IMR-90 (cell line): Measurements from ENCODE around the gene WDR70. TPM values are rescaled to one million over a fixed set of nuclear protein-coding genes. Genes with fewer than 3 reads are reported as not detected.

Source experiments
- ATAC-seq: fragments of 200-7000 bp; cut with Tn5 transposase; 2 replicates; pipeline ENCODE4 v1.9.1; 2020; ENCODE audit warnings: low read depth, mild to moderate bottlenecking, moderate library complexity
- BruUV-seq: library from RNA; stranded (reverse); fragments of 400-500 nt; replicated peaks from 2 replicates; lab custom pipeline; 2021; lab: Mats Ljungman, UMichigan
- CTCF ChIA-PET: fragments of 300-600 bp; formaldehyde crosslinking; extraction: SDS; loops from one replicate; lab custom pipeline; 2021; ENCODE audit warnings: antibody characterized with exemption; lab: Yijun Ruan, JAX
- POLR2A ChIA-PET: fragments of 300-600 bp; sonication (Branson Sonifier 250); formaldehyde crosslinking; loops from one replicate; lab custom pipeline; 2022; ENCODE audit warnings: antibody characterized with exemption; ENCODE audit not compliant: unreplicated experiment; lab: Charles Lee
- DNase-seq: peaks from one replicate; pipeline ENCODE4 v3.0.0; 2013
- H2AFZ ChIP-seq: replicated peaks from 2 replicates; pipeline ENCODE3; 2013; ENCODE audit warnings: low read length, mild to moderate bottlenecking; ENCODE audit not compliant: poor library complexity
- H2AK5ac ChIP-seq: 2 replicates; pipeline ENCODE4 v1.6.1; 2013; ENCODE audit warnings: low read depth, low read length, inconsistent platforms
- H2AK9ac ChIP-seq: replicated peaks from 2 replicates; pipeline ENCODE3; 2013; ENCODE audit warnings: mild to moderate bottlenecking, low read depth, low read length, moderate library complexity; ENCODE audit not compliant: poor library complexity
- H2BK120ac ChIP-seq: 2 replicates; pipeline ENCODE4 v1.6.1; 2013; ENCODE audit warnings: low read depth, low read length, inconsistent platforms
- H2BK15ac ChIP-seq: 3 replicates; pipeline ENCODE4 v1.6.1; 2013; ENCODE audit warnings: low read depth, low read length, inconsistent platforms
- H2BK20ac ChIP-seq: 2 replicates; pipeline ENCODE4 v1.6.1; 2013; ENCODE audit warnings: low read depth, mild to moderate bottlenecking, inconsistent platforms, low read length, moderate library complexity
- H2BK5ac ChIP-seq: 2 replicates; pipeline ENCODE4 v1.6.1; 2013; ENCODE audit warnings: mild to moderate bottlenecking, low read depth, low read length, inconsistent platforms; ENCODE audit not compliant: poor library complexity, severe bottlenecking
- H3K14ac ChIP-seq: replicated peaks from 2 replicates; pipeline ENCODE4 v1.6.1; 2013; ENCODE audit warnings: low read depth, low read length, inconsistent platforms
- H3K18ac ChIP-seq: 2 replicates; pipeline ENCODE4 v1.6.1; 2013; ENCODE audit warnings: low read depth, low read length, control low read depth
- H3K23ac ChIP-seq: 2 replicates; pipeline ENCODE4 v1.6.1; 2013; ENCODE audit warnings: low read depth, low read length, inconsistent platforms
- H3K27ac ChIP-seq: 2 replicates; pipeline ENCODE4 v1.5.1; 2013; ENCODE audit warnings: mild to moderate bottlenecking, control low read depth, low read length; ENCODE audit not compliant: insufficient read depth
- H3K27me3 ChIP-seq: 2 replicates; pipeline ENCODE4 v1.6.1; 2013; ENCODE audit warnings: low read length; ENCODE audit not compliant: control insufficient read depth, insufficient read depth
- H3K36me3 ChIP-seq: 2 replicates; pipeline ENCODE4 v1.6.1; 2013; ENCODE audit warnings: low read length, mixed read lengths; ENCODE audit not compliant: control insufficient read depth, insufficient read depth
- H3K4ac ChIP-seq: 2 replicates; pipeline ENCODE4 v1.6.1; 2013; ENCODE audit warnings: low read depth, low read length, inconsistent platforms
- H3K4me1 ChIP-seq: 2 replicates; pipeline ENCODE4 v1.6.1; 2013; ENCODE audit warnings: low read length, mixed read lengths; ENCODE audit not compliant: control insufficient read depth, insufficient read depth
- H3K4me2 ChIP-seq: 2 replicates; pipeline ENCODE4 v1.6.1; 2013; ENCODE audit warnings: low read depth, mild to moderate bottlenecking, control low read depth, low read length, moderate library complexity
- H3K4me3 ChIP-seq: 2 replicates; pipeline ENCODE4 v1.5.1; 2013; ENCODE audit warnings: low read depth, mild to moderate bottlenecking, control low read depth, low read length, moderate library complexity; ENCODE audit not compliant: insufficient read depth
- H3K56ac ChIP-seq: 2 replicates; pipeline ENCODE4 v1.6.1; 2013; ENCODE audit warnings: low read length, inconsistent platforms; ENCODE audit not compliant: insufficient read depth; ENCODE audit errors: extremely low read depth
- H3K79me1 ChIP-seq, 2 experiments: 2 replicates each; pipeline ENCODE4 v1.6.1; 2013; ENCODE audit warnings: low read length in 2 of 2, inconsistent platforms in 1 of 2, low read depth in 1 of 2
- H3K9ac ChIP-seq: 2 replicates; pipeline ENCODE4 v1.6.1; 2013; ENCODE audit warnings: low read depth, low read length, control low read depth
- H3K9me1 ChIP-seq: 2 replicates; pipeline ENCODE4 v1.6.1; 2013; ENCODE audit warnings: low read length, inconsistent platforms; ENCODE audit not compliant: insufficient read depth
- H3K9me3 ChIP-seq: 2 replicates; pipeline ENCODE4 v1.6.1; 2013; ENCODE audit warnings: low read length; ENCODE audit not compliant: control insufficient read depth, insufficient read depth
- H4K20me1 ChIP-seq: 2 replicates; pipeline ENCODE4 v1.6.1; 2013; ENCODE audit warnings: low read length, inconsistent platforms; ENCODE audit not compliant: insufficient read depth
- H4K5ac ChIP-seq: 2 replicates; pipeline ENCODE4 v1.6.1; 2013; ENCODE audit warnings: mild to moderate bottlenecking, low read depth, low read length, control low read depth
- H4K8ac ChIP-seq, 2 experiments: 2 replicates each; pipeline ENCODE4 v1.6.1; 2013; ENCODE audit warnings: low read depth in 2 of 2, low read length in 2 of 2, control low read depth in 1 of 2, inconsistent platforms in 1 of 2
- H4K91ac ChIP-seq: 2 replicates; pipeline ENCODE4 v1.6.1; 2013; ENCODE audit warnings: low read depth, low read length, inconsistent platforms; ENCODE audit not compliant: insufficient read depth
- BHLHE40 ChIP-seq: fragments of 150-350 bp; IDR thresholded peaks from 2 replicates; pipeline ENCODE4 v1.6.1; 2016; ENCODE audit warnings: mild to moderate bottlenecking, low read depth, low read length
- CEBPB ChIP-seq: IDR thresholded peaks from 2 replicates; pipeline ENCODE4 v1.6.1; 2012; ENCODE audit warnings: low read depth, low read length, improper control_type of control experiment
- FOS ChIP-seq: fragments of 150-350 bp; IDR thresholded peaks from 2 replicates; pipeline ENCODE4 v1.6.1; 2016; ENCODE audit warnings: low read depth, low read length
- MAFK ChIP-seq: IDR thresholded peaks from 2 replicates; pipeline ENCODE4 v1.6.1; 2012; ENCODE audit warnings: low read depth, low read length, improper control_type of control experiment
- MAZ ChIP-seq: IDR thresholded peaks from 2 replicates; pipeline ENCODE4 v1.6.1; 2012; ENCODE audit warnings: low read depth, mild to moderate bottlenecking, low read length, improper control_type of control experiment, moderate library complexity, borderline replicate concordance
- MXI1 ChIP-seq: IDR thresholded peaks from 2 replicates; pipeline ENCODE4 v1.6.1; 2012; ENCODE audit warnings: low read depth, mild to moderate bottlenecking, low read length, moderate library complexity, borderline replicate concordance
- POLR2A ChIP-seq: IDR thresholded peaks from 2 replicates; pipeline ENCODE4 v1.6.1; 2012; ENCODE audit warnings: mild to moderate bottlenecking, low read depth, low read length
- RAD21 ChIP-seq: IDR thresholded peaks from 2 replicates; pipeline ENCODE4 v1.6.1; 2012; ENCODE audit warnings: low read length, improper control_type of control experiment
- RCOR1 ChIP-seq: IDR thresholded peaks from 2 replicates; pipeline ENCODE4 v1.6.1; 2012; ENCODE audit warnings: mild to moderate bottlenecking, low read length, improper control_type of control experiment; ENCODE audit not compliant: insufficient replicate concordance
- RFX5 ChIP-seq: IDR thresholded peaks from 2 replicates; pipeline ENCODE4 v1.8.0; 2012; ENCODE audit warnings: low read depth, mild to moderate bottlenecking, low read length, moderate library complexity
- SMC3 ChIP-seq: fragments of 150-350 bp; IDR thresholded peaks from 2 replicates; pipeline ENCODE4 v1.6.1; 2016; ENCODE audit warnings: low read depth, mild to moderate bottlenecking, antibody characterized with exemption, low read length, moderate library complexity
- WGBS, 2 experiments: methylation state at CpG; one replicate each; pipeline versions ENCODE4 v1.1.5 to v1.1.7; 2013; ENCODE audit warnings: missing lambda C conversion rate in 2 of 2; ENCODE audit not compliant: insufficient read length in 1 of 2; ENCODE audit errors: extremely low coverage in 2 of 2; 5-methylcytosine and 5-hydroxymethylcytosine counted together
- dilution Hi-C: fragments of 300-500 bp; cut with HindIII; formaldehyde crosslinking; loops from one replicate; pipeline ENCODE4 v1.14.3; 2018; ENCODE audit warnings: low sequenced_read_pairs; ENCODE audit not compliant: unreplicated experiment
- in situ Hi-C: fragments of 300-500 bp; cut with MboI; formaldehyde crosslinking; loops from 3 replicates; pipeline ENCODE4 v1.14.3; 2019; ENCODE audit warnings: low sequenced_read_pairs, inconsistent platforms, mixed read lengths
- intact Hi-C: fragments of 100-400 bp; cut with micrococcal nuclease; formaldehyde crosslinking; loops from 2 replicates; pipeline ENCODE4 v1.10.0; 2022
- polyA plus RNA-seq, 3 experiments: library from polyadenylated mRNA; depleted of rRNA; stranded (reverse); fragments of >200 nt; gene quantifications; 2 replicates each; pipeline ENCODE4 v1.2.3, GENCODE V29; 2012; ENCODE audit warnings: low replicate concordance in 1 of 3
- total RNA-seq: library from RNA; depleted of rRNA; stranded (reverse); fragments of >200 nt; gene quantifications from 2 replicates; pipeline ENCODE4 v1.2.3, GENCODE V29; 2012
- TF ChIP-seq, protein P1 (sequence below): conservative IDR thresholded peaks from 2 replicates; pipeline ENCODE4 v1.5.1; 2012; ENCODE audit warnings: mild to moderate bottlenecking, low read depth, low read length, improper control_type of control experiment
- TF ChIP-seq, protein P2 (sequence below): fragments of 150-350 bp; IDR thresholded peaks from 2 replicates; pipeline ENCODE4 v1.6.1; 2016; ENCODE audit warnings: low read depth, mild to moderate bottlenecking, low read length, moderate library complexity, borderline replicate concordance

WDR70 gene
- total and polyA plus RNA-seq, 2 of the 4 experiments (the other 2 are of a cell fraction), result 16.7 to 29.9 TPM

DNA sequence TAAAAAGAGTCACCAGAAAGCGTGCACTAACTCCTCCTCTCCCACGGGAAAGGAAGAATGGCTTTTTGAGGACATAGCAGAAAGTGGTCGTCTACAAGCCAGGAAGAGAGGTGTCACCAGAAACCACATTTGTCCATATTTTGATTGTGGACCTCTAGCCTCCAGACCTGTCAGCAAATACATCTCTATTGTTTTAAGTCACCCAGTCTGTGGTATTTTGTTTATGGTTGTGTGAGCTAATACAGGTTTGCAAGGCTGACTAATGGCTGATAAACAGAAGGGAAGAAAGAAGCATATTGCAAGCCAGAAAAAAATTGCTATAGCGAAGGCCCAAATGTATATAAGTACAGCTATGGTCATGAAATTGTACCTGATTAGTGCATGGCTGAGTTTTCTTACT, 21.4 kb downstream of the WDR70 start:
- intact Hi-C loops (no loop called here), in situ Hi-C loops (no loop called here), dilution Hi-C loops (loop anchor here (25.0 kb wide), 1 partner anchor 787 kb away; no protein-coding TSS in a partner anchor)
- peaks cover 0 to 4% of the 10 kb centered on the region in 2 experiments; a peak in 1 of 4 replicates for H3K79me1 ChIP-seq
- BruUV-seq, result no TSS peak
- H3K36me3 ChIP-seq, result peaks cover 10% of the 10 kb centered on the region
- H2BK5ac ChIP-seq, result no peak overlapping the region
- H2BK120ac ChIP-seq, result no peak overlapping the region
- no peak overlapping the region for H3K14ac ChIP-seq
- no peak overlapping the region for H3K27ac ChIP-seq
- ChIA-PET CTCF (no interaction called here), POLR2A (no interaction called here)
- no peak overlapping the region for H3K4me3 ChIP-seq
- H3K4me2 ChIP-seq, result no peak overlapping the region; the same call in 1 of the 2 replicates
- H4K20me1 ChIP-seq, result no peaks in the 10 kb centered on the region; the same call in 1 of the 2 replicates
- no peak overlapping the region for H4K91ac ChIP-seq
- TF ChIP-seq BHLHE40, result no peak
- no peak for TF ChIP-seq MAZ
- TF ChIP-seq MXI1, result no peak
- TF ChIP-seq, protein P1, sequence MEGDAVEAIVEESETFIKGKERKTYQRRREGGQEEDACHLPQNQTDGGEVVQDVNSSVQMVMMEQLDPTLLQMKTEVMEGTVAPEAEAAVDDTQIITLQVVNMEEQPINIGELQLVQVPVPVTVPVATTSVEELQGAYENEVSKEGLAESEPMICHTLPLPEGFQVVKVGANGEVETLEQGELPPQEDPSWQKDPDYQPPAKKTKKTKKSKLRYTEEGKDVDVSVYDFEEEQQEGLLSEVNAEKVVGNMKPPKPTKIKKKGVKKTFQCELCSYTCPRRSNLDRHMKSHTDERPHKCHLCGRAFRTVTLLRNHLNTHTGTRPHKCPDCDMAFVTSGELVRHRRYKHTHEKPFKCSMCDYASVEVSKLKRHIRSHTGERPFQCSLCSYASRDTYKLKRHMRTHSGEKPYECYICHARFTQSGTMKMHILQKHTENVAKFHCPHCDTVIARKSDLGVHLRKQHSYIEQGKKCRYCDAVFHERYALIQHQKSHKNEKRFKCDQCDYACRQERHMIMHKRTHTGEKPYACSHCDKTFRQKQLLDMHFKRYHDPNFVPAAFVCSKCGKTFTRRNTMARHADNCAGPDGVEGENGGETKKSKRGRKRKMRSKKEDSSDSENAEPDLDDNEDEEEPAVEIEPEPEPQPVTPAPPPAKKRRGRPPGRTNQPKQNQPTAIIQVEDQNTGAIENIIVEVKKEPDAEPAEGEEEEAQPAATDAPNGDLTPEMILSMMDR, result no peak
- no peak for TF ChIP-seq POLR2A
- no peak for TF ChIP-seq RCOR1
- TF ChIP-seq CEBPB, result no peak
- TF ChIP-seq RFX5, result no peak
- TF ChIP-seq, protein P2, sequence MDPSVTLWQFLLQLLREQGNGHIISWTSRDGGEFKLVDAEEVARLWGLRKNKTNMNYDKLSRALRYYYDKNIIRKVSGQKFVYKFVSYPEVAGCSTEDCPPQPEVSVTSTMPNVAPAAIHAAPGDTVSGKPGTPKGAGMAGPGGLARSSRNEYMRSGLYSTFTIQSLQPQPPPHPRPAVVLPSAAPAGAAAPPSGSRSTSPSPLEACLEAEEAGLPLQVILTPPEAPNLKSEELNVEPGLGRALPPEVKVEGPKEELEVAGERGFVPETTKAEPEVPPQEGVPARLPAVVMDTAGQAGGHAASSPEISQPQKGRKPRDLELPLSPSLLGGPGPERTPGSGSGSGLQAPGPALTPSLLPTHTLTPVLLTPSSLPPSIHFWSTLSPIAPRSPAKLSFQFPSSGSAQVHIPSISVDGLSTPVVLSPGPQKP, result no peak
- no peak for TF ChIP-seq RAD21
- TF ChIP-seq FOS, result no peak
- no peak for TF ChIP-seq SMC3
- no peak for TF ChIP-seq MAFK
- no peak overlapping the region for H2AK5ac ChIP-seq
- WGBS, 2 experiments, result 100% methylated on average over 1 of the region's 4 CpGs; no CpG with 5 or more reads in 1 of the 2 experiments
- no peak overlapping the region for H3K18ac ChIP-seq
- H3K23ac ChIP-seq, result no peak overlapping the region
- no peak overlapping the region for H2BK15ac ChIP-seq
- H3K27me3 ChIP-seq, result no peaks in the 10 kb centered on the region
- no peak overlapping the region for H4K8ac ChIP-seq
- H3K4me1 ChIP-seq, result peaks cover 3% of the 10 kb centered on the region; the same call in 1 of the 2 replicates
- no peak overlapping the region for H3K4ac ChIP-seq
- peak; percentile 62 for DNase-seq
- H3K9me1 ChIP-seq, result peaks cover 2% of the 10 kb centered on the region; the same call in 1 of the 2 replicates
- no peak overlapping the region for H2AFZ ChIP-seq
- H4K5ac ChIP-seq, result no peak overlapping the region
- H3K9ac ChIP-seq, result no peak overlapping the region
- no peak overlapping the region for H2BK20ac ChIP-seq
- H2AK9ac ChIP-seq, result no peak overlapping the region
- no peaks in the 10 kb centered on the region for H3K9me3 ChIP-seq
- no peak overlapping the region for H3K56ac ChIP-seq
- ATAC-seq, result no peak; the same call in 1 of the 2 replicates
